ENCODE measurements around the gene SMLR1. TPM values are rescaled to one million over a fixed set of nuclear protein-coding genes. Genes with fewer than 3 reads are reported as not detected.

Gene SMLR1
- total and polyA plus RNA-seq, 8 donors = 0.13 to 0.23 (median 0.19) TPM; not detected in 2

DNA sequence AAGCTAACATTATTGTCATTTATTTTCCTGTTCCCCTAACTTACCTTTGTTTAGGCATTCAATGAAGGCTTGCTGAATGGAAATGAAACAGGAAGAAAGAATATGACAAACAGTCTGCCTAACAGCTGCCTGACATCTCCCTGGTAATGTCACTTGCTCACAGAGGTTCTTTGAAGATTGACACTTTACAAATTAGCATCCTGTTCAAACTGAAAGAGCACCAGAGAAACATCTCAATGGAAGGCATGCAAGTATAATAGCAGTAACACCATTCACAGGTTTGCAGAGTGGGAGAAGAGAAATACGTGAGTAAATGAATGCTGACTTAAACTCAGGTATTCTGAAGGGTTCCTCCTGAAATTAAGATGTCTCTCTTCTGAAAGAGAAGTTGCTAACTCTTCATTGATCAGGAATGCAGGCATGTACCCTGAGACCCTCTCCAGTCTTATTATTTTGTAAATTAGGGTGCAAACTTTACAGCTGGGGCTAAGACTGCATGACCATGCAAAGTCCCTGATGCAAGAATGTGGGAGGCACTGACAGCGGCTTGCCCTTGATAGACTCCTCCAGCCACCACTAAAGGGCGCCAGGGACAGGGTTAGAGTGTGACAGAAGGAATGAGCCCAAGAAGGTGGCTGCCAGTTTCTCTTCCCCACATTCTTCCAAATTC is 1.3 kb upstream of the SMLR1 start:
- H3K27ac ChIP-seq = no peak overlapping the region
- no peaks in the 10 kb centered on the region for H3K9me3 ChIP-seq

DNA sequence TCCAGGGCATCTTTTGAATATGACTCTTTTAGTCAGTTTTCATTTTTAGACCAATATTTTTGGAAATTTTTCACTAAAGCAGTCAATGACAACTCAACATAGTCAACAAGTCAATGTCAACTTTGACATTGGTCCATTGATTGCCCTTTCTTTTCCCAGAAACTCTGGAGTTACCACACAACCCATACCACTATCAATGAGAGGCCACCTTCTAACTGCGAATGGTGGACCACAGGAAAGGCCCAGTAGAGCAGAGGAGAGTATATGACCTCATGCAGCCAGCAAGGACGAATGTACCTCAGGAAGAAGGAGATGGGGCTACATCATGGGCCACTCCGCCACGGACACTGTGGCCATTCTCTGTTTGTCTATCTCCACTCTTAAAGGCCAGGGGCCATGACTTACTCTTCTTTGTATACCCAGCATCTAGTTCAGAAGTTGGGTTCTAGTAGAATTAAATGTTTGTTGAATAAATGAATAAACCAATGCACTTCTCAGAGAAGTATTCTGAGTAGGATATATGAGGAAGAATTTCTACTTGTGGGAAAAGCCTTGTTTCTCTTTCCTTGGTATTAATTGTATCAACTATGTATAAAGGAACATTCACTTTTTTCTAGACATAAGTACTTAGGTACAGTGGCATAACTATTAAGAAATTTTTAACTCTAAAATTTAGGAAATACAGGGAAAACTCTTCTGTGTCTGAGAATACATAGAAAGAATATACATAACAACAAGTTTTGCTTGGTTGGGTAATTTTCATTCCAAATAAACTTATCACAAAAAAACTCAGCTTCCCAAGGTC is 562 bp upstream of the SMLR1 start:
- H3K27me3 ChIP-seq = no peaks in the 10 kb centered on the region
- H3K27ac ChIP-seq = no peak overlapping the region
- no peaks in the 10 kb centered on the region for H3K9me3 ChIP-seq
- no peaks in the 10 kb centered on the region for H3K4me1 ChIP-seq
- intact Hi-C loops (cut with DNase I) = no loop called here
- TF ChIP-seq, protein P1, sequence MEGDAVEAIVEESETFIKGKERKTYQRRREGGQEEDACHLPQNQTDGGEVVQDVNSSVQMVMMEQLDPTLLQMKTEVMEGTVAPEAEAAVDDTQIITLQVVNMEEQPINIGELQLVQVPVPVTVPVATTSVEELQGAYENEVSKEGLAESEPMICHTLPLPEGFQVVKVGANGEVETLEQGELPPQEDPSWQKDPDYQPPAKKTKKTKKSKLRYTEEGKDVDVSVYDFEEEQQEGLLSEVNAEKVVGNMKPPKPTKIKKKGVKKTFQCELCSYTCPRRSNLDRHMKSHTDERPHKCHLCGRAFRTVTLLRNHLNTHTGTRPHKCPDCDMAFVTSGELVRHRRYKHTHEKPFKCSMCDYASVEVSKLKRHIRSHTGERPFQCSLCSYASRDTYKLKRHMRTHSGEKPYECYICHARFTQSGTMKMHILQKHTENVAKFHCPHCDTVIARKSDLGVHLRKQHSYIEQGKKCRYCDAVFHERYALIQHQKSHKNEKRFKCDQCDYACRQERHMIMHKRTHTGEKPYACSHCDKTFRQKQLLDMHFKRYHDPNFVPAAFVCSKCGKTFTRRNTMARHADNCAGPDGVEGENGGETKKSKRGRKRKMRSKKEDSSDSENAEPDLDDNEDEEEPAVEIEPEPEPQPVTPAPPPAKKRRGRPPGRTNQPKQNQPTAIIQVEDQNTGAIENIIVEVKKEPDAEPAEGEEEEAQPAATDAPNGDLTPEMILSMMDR (IDR thresholded peaks at IDR 0.05) = no peak
- H3K36me3 ChIP-seq = no peaks in the 10 kb centered on the region
- no peak overlapping the region for H3K4me3 ChIP-seq
- ATAC-seq = no peak
- DNase-seq = no peak

More for the DNA sequence above, 1.3 kb upstream of the SMLR1 start:
- ATAC-seq (no peak), DNase-seq (no peak)
- TF ChIP-seq, protein P1 (IDR thresholded peaks at IDR 0.05) = no peak
- Histone ChIP-seq H3K4me1 (no peaks in the 10 kb centered on the region), H3K4me3 (no peak overlapping the region), H3K36me3 (no peaks in the 10 kb centered on the region), H3K27me3 (no peaks in the 10 kb centered on the region)
- intact Hi-C loops (cut with DNase I) = no loop called here

DNA sequence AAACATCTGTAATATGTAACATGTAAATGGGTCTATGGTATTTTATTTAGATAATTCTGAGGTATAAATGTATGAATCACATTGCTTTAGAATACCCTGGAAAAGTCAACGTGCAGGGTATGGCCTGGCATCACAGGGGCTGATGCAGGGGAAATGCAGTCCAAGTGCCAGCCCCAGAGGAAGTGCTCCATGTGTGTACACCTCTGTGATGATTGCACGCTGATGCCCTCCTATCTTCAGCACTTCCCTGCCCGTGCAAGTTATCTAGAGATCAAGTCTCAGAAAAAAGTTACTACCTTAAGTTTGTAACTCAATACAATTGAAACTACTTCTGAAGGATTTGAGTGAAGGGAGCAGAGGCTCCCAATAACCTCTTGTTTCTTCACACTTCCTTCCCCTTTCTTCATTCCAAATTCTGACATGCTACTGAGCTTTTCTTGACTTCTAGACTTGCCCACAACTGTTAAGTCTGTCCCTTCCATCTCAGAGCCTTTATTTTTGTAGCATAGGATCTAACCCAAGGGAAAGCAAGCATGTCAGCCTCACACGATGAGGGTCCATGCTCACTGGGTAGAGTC is 2.2 kb downstream of the SMLR1 start:
- no peak for DNase-seq
- Histone ChIP-seq H3K4me3 (no peak overlapping the region), H3K27me3 (no peaks in the 10 kb centered on the region), H3K27ac (no peak overlapping the region), H3K9me3 (no peaks in the 10 kb centered on the region), H3K4me1 (no peaks in the 10 kb centered on the region), H3K36me3 (no peaks in the 10 kb centered on the region)
- intact Hi-C loops (cut with DNase I) = no loop called here
- TF ChIP-seq, protein P1 (IDR thresholded peaks at IDR 0.05) = no peak
- ATAC-seq = no peak

DNA sequence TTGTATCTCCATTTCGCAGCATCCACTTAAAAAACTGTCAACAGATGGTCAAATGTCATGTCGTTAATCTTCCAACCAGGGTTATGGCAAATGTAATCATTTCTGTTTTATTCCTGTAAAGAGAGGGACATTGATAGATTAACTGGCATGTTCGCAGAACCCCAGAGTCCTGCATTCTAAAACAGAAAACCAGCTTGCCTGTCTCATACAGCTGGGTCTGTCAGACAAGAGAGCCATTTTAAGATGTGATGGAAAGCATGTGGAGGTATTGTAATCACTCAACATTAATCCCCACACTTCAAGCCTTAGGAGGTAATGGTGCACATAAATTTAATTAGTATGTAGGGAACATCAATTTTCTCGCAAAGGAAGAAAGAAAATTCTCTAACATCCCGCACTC is 4.4 kb downstream of the SMLR1 start:
- DNase-seq = no peak
- intact Hi-C loops (cut with DNase I) = no loop called here
- ATAC-seq = no peak
- no peak overlapping the region for H3K4me3 ChIP-seq
- no peak overlapping the region for H3K27ac ChIP-seq
- H3K4me1 ChIP-seq = no peaks in the 10 kb centered on the region
- H3K27me3 ChIP-seq = no peaks in the 10 kb centered on the region
- TF ChIP-seq, protein P1 (IDR thresholded peaks at IDR 0.05) = no peak
- no peaks in the 10 kb centered on the region for H3K36me3 ChIP-seq
- no peaks in the 10 kb centered on the region for H3K9me3 ChIP-seq

DNA sequence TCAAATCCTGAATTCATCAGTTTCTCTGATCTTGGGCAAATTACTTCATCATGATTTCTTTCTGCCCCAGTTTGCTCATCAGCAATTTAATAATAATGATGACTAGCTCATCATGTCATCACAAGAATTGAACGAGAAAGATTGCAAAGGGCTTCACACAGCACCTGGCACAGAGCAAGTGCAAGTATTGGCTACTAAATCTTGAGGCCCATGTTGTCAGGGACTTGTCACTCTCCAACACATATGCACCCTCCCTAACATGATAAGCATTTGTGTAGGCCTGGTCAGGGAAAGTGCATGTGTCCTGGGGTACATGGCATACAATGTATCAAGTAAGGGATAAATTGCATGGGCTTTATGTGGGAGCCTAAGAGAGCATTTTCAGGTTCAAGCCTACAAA is 6.4 kb downstream of the SMLR1 start:
- Histone ChIP-seq H3K4me1 (no peaks in the 10 kb centered on the region), H3K27ac (no peak overlapping the region), H3K4me3 (no peak overlapping the region), H3K9me3 (no peaks in the 10 kb centered on the region), H3K36me3 (no peaks in the 10 kb centered on the region), H3K27me3 (no peaks in the 10 kb centered on the region)
- TF ChIP-seq, protein P1 (IDR thresholded peaks at IDR 0.05) = no peak
- DNase-seq = no peak
- intact Hi-C loops (cut with DNase I) = no loop called here
- no peak for ATAC-seq

Data from left lung (tissue), 10 donors.